Measurements from ENCODE around the gene GTPBP2. TPM values are rescaled to one million over a fixed set of nuclear protein-coding genes. Genes with fewer than 3 reads are reported as not detected.
"Not testable (repeated sequence)": the region's sequence is repeated elsewhere in the genome, so short reads cannot be mapped to it uniquely, and the experiment has no call there.

The GTPBP2 gene
- total RNA-seq, 1 experiment from 2014 or later = 44.2 TPM

GRCh38 chr6:43666196-43666920, 37.3 kb upstream of the GTPBP2 start:
- POLR2A ChIA-PET = no interaction called here
- Histone ChIP-seq H3K9me3 (no peaks in the 10 kb centered on the region), H3K4me3 (ENCODE audit: low read depth, low read length) (no peak overlapping the region), H3K4me1 (peaks cover 9% of the 10 kb centered on the region), H3K27me3 (replicated peaks; ENCODE audit: control insufficient read depth, insufficient read depth, low read length) (no peaks in the 10 kb centered on the region), H3K36me3 (ENCODE audit: control insufficient read depth, insufficient read depth, low read length) (peaks cover 2% of the 10 kb centered on the region; the same call in 1 of the 2 replicates)
- BruUV-seq (replicated peaks) = no TSS peak
- no peak for TF ChIP-seq CTCF (IDR thresholded peaks at IDR 0.05; ENCODE audit: insufficient read depth in 1 of 2, low read depth in 1 of 2, low read length in 1 of 2, severe bottlenecking in 1 of 2, unreplicated experiment in 1 of 2)
- H3K4me3 Mint-ChIP-seq (ENCODE audit: unreplicated experiment) = no peak overlapping the region
- H3K27ac Mint-ChIP-seq (ENCODE audit: unreplicated experiment) = no peak overlapping the region
- intact Hi-C loops (cut with micrococcal nuclease; ENCODE audit: unreplicated experiment) = loop anchor here (5.0 kb wide), 3 partner anchors 56 to 106 kb away; partner anchors contain the start of gene VEGFA
- peaks cover 35% of the 10 kb centered on the region for H3K36me3 Mint-ChIP-seq (ENCODE audit: insufficient read depth, unreplicated experiment)
- CTCF ChIA-PET = interaction anchor here (1.3 to 2.0 kb wide), 3 partner anchors 58 to 413 kb away, joined by 3 to 4 read pairs (median 3); no protein-coding TSS in a partner anchor
- H3K4me1 Mint-ChIP-seq (ENCODE audit: low read depth, unreplicated experiment) = no peaks in the 10 kb centered on the region
- H3K9me3 Mint-ChIP-seq (ENCODE audit: unreplicated experiment) = no peaks in the 10 kb centered on the region
- DNase-seq = no peak
- no peaks in the 10 kb centered on the region for H3K27me3 Mint-ChIP-seq (ENCODE audit: insufficient read depth, unreplicated experiment)

GRCh38 chr6:43665376-43665775, 36.3 kb upstream of the GTPBP2 start:
- H3K27me3 Mint-ChIP-seq (ENCODE audit: insufficient read depth, unreplicated experiment) = no peaks in the 10 kb centered on the region
- no TSS peak for BruUV-seq (replicated peaks)
- H3K4me3 ChIP-seq (ENCODE audit: low read depth, low read length) = no peak overlapping the region
- H3K36me3 ChIP-seq (ENCODE audit: control insufficient read depth, insufficient read depth, low read length) = no peaks in the 10 kb centered on the region; the same call in 1 of the 2 replicates
- no peak for DNase-seq
- no peak overlapping the region for H3K4me3 Mint-ChIP-seq (ENCODE audit: unreplicated experiment)
- no peaks in the 10 kb centered on the region for H3K4me1 Mint-ChIP-seq (ENCODE audit: low read depth, unreplicated experiment)
- no peak for TF ChIP-seq CTCF (IDR thresholded peaks at IDR 0.05; ENCODE audit: insufficient read depth in 1 of 2, low read depth in 1 of 2, low read length in 1 of 2, severe bottlenecking in 1 of 2, unreplicated experiment in 1 of 2)
- H3K27ac Mint-ChIP-seq (ENCODE audit: unreplicated experiment) = no peak overlapping the region
- ChIA-PET POLR2A (no interaction called here), CTCF (interaction anchor here (1.3 to 2.0 kb wide), 2 partner anchors 159 to 414 kb away, joined by 3 to 4 read pairs; no protein-coding TSS in a partner anchor)
- H3K4me1 ChIP-seq = peaks cover 9% of the 10 kb centered on the region
- H3K9me3 ChIP-seq = no peaks in the 10 kb centered on the region
- intact Hi-C loops (cut with micrococcal nuclease; ENCODE audit: unreplicated experiment) = loop anchor here (5.0 kb wide), 3 partner anchors 57 to 107 kb away; partner anchors contain the start of gene VEGFA
- no peaks in the 10 kb centered on the region for H3K27me3 ChIP-seq (replicated peaks; ENCODE audit: control insufficient read depth, insufficient read depth, low read length)
- no peaks in the 10 kb centered on the region for H3K9me3 Mint-ChIP-seq (ENCODE audit: unreplicated experiment)
- peaks cover 31% of the 10 kb centered on the region for H3K36me3 Mint-ChIP-seq (ENCODE audit: insufficient read depth, unreplicated experiment)

GRCh38 chr6:43662948-43663347, 33.9 kb upstream of the GTPBP2 start:
- DNase-seq; CTCF ChIA-PET; H3K9me3 Mint-ChIP-seq (ENCODE audit: unreplicated experiment); intact Hi-C loops (cut with micrococcal nuclease; ENCODE audit: unreplicated experiment); H3K36me3 ChIP-seq (ENCODE audit: control insufficient read depth, insufficient read depth, low read length); H3K4me3 Mint-ChIP-seq (ENCODE audit: unreplicated experiment); BruUV-seq (replicated peaks); H3K9me3 ChIP-seq; H3K27me3 ChIP-seq (replicated peaks; ENCODE audit: control insufficient read depth, insufficient read depth, low read length); H3K27ac Mint-ChIP-seq (ENCODE audit: unreplicated experiment); H3K4me1 Mint-ChIP-seq (ENCODE audit: low read depth, unreplicated experiment); H3K27me3 Mint-ChIP-seq (ENCODE audit: insufficient read depth, unreplicated experiment); POLR2A ChIA-PET; H3K4me1 ChIP-seq; H3K4me3 ChIP-seq (ENCODE audit: low read depth, low read length): not testable (repeated sequence)
- H3K36me3 Mint-ChIP-seq (ENCODE audit: insufficient read depth, unreplicated experiment) = peaks cover 19% of the 10 kb centered on the region
